Daoy (cell line): ENCODE data around the gene HOMER3. TPM values are rescaled to one million over a fixed set of nuclear protein-coding genes. Genes with fewer than 3 reads are reported as not detected.
"Not testable (repeated sequence)": the region's sequence is repeated elsewhere in the genome, so short reads cannot be mapped to it uniquely, and the experiment has no call there.

Experiments
- DNase-seq: peaks from one replicate; pipeline ENCODE4 v3.0.0-alpha.2; 2015; ENCODE audit warnings: low read depth
- total RNA-seq: library from RNA; depleted of rRNA; stranded (reverse); fragments of >200 nt; shearing (Covaris generic); gene quantifications from 2 replicates; pipeline ENCODE4 v1.2.3, GENCODE V29; 2014

HOMER3 gene
- total RNA-seq, 1 experiment from 2014 or later: 30.8 TPM

DNA sequence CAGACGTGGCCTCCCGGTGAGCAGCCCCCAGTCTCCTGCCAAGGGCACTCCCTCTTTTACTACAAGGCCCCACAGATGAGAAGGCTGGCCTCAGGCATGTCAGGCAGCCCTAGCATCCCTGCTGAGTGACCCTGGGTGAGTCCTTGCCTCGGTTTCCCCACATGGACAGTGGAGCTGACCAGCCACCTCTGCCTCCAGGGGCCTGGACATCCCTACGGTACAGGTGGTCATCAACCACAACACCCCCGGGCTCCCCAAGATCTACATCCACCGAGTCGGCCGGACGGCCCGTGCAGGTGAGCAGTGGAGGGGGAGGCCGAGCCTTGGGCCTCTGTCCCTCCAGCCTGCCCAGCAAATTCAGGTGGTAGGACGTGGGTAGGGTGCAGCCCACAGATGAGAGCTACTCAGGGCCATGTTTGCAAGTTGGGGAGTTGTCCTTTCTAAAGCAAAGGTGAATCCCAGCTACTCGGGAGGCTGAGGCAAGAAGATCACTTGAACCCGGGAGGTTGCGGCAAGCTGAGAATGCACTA is 16.3 kb downstream of the HOMER3 start:
- no peak for DNase-seq

DNA sequence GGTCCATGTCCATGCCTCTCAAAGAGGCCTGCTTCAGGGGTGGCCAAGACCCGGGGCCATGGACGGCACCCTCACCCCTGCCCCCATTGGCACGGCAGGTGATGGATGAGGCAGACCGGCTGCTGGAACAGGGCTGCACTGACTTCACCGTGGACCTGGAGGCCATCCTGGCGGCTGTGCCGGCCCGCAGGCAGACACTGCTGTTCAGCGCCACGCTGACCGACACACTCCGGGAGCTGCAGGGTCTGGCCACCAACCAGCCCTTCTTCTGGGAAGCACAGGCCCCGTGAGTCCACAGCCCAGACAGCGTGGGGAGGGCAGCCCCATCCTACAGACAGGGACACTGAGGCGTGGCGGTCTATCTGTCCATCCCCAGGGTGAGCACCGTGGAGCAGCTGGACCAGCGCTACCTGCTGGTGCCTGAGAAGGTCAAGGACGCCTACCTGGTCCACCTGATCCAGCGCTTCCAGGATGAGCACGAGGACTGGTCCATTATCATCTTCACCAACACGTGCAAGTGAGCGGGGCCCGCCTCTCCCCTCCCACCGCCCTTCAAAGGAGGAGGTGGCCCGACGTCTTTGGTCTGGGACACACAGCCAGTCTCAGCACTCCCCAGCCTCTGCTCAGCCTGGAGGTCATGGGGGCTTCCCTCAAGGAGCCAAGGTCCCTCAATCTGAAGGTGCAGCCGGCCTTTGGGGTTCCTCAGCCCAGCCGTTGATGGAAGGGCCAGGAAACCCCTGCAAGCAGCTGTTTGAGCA is 18.6 kb downstream of the HOMER3 start:
- no peak for DNase-seq

DNA sequence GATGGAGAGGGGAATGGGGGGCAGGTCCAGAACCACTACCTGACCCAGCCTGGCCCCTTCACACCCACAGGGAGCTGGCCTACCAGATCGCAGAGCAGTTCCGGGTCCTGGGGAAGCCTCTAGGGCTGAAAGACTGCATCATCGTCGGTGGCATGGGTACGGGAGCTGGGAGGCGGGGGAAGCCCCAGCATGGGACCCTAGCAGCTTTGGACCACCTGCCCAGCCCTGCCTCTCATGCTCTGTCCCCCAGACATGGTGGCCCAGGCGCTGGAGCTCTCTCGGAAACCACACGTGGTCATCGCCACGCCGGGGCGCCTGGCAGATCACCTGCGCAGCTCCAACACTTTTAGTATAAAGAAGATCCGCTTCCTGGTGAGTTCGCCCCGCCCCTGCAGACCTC is 19.4 kb downstream of the HOMER3 start:
- DNase-seq: no peak

DNA sequence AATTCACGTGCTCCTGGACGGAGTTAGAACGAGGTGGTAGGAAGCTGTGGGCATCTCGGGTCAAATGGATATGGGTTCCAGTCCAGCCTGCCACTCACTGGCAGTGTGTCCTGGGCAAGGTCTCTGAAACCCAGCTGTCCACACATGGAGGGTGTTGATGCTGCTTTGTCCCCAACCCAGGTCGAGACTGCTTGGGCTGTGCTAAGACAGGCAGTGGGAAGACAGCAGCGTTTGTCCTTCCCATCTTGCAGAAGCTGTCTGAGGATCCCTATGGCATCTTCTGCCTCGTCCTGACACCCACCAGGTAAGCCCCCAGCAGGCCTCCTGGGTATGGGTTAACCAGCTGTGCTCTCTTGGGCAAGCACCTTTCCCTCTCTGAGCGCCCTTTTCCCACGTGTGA is 20.6 kb downstream of the HOMER3 start:
- no peak for DNase-seq

DNA sequence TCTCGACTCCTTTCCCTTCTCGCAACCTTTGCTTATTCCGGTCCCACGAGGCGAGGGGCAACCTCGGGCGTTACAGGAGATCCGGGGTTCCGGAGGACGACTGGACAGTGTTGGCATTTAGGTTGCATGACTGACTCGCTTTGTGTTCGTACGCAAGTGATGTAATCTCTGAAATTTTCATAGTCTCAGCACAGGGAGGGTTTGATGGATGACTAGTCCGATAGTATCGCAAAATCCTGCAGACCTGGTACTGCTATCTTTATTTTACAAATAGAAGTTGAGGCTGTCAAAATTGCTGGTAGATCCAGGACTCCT is 21.2 kb downstream of the HOMER3 start:
- DNase-seq: no peak

DNA sequence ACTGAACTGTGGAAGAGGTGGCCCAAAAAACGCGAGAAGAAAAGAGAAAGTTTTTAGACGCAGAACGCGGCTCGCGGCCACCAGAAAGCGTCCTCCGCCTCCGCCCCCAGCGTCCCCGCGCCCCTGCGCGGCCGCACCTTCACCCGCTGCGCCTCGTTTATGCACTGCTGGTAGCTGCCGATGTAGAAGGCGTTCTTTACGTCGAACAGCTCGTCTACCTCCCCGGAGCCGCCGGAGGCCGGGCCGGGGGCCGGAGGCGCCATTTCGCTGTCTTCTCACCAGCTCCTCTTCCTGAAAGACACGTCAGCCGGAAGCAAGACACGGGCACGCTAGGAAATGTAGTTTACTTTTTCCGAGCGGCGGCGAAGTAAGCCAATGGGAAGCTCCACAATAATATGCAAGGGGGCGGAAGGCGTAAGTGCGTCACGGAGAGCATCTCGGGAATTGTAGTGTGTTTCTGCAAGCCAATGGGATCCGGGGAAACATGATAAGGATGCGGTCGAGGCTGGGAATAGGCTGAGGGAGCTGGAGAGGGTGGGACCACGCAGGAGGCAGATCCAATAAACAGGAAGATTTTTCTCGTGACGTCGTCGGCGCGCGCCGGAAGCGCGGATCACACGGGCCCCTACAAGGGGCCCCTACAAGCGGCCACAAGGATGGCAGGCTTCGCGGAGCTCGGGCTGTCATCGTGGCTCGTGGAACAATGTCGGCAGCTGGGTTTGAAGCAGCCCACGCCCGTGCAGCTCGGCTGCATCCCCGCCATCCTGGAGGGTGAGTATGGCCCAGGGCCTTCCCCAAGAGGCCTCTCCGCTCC is 21.7 kb downstream of the HOMER3 start, which contains the start of the genes COPE and DDX49:
Gene COPE, minus strand, starts transcription at position 302 of the 814 bp plus-strand sequence. Its CDS starts 39 bp downstream, at position 263.
Gene DDX49, plus strand, starts transcription at position 630 of the 814 bp plus-strand sequence. Its CDS starts 27 bp downstream, at position 657.
- DNase-seq: peak; percentile 100

DNA sequence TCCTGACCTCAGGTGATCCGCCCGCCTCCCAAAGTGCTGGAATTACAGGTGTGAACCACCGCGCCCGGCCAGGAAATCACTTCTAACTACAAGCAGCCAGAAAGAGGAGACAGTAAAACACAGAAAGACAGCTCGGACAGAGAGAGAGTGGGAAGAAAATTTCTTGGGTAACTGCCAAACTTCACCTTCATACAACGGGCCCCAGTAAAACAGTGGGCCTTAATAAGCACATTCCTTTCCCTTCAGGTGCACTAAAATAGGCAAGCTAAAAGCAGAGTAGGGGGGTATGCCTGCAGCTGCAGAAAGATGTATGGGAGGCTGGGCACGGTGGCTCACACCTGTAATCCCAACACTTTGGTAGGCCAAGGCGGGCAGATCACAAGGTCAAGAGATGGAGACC is 23.4 kb downstream of the HOMER3 start:
- DNase-seq: not testable (repeated sequence)

DNA sequence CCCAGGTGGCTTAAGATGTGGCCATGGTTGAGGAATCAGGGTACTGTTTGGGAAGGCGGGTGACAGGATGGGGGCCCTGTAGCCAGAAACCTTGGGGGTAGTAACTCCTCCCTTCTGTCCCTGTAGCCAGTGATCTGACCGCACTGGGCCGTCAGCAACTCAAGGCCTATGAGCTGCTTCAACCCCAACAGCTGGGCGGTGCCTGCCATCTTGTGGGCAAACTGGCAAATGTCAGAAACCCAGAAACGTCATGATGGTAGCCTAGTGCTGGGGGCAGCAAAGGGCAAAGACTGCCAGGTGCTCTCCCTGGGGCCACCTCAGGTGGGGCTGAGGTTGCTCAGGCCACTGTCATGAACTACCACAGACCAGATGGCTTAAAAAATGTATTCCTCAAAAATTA is 25.4 kb downstream of the HOMER3 start:
- peak; percentile 52 for DNase-seq

DNA sequence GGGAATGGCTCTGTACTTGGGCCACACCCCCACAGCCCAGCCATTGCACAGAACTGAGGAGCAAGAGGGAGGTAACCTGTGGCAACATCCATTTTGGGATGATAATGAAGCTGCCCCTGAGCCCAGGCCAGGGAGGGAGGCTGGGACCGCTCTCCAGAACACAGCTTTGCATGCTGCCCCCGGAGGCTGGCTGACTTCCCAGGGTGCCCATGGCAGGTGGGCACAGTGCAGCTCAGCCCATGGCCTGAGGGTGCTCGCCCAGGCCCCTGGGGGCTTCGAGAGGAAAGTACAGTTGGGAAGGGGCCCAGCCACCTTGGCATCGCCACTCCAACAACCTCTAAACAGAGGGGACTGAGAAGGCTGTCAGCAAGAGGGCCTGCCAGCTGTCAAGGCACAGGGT is 27.6 kb downstream of the HOMER3 start:
- no peak for DNase-seq

DNA sequence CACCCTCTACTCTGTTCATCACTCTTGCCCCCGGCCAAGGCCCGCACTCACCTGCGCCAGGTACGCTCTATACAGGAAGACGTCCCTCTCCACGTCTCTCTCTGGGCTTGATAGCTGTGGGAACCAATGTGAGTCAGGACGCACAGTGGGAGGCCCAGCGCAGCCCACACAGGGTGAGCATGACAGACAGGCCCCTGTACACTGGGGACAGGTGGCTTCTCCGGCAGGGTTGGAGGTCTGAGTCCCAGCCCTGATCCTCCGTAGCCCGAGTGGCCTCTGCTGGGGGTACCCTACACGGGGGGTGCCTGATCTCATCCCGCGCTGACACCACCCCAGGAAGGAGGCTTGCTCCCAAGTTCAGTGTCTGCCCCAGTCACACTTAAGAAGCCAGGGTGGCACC is 28.1 kb downstream of the HOMER3 start:
- DNase-seq: no peak

DNA sequence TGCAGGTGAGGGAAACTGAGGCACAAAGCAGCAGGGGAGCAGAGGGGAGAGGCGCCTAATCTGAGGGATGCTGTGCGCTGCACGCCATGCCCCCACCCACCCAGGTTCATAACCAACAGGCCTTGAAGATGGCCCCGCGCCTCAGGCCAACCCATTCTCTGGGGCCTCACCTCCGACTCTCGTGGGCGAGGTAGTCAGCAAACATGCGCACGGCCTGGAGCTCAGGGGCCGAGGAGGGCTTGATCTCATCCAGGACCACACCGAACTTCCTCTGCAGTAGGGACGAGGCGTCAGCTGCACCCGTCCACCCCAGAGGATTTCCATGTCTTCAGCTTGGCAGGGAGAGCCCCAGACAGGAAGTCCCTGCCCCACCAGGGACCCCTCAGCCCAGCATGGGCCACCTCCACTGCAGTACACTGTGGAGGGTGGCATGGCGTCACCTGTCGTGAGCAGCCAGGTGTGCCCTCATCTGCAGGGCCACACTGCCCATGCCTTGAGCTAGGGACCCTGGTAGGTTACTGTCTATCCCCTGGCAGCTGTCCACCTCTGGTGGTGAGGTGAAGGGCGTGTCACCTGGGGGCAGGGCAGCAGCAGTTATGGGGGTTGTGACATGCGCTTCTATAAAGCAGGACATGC is 30.1 kb downstream of the HOMER3 start:
- DNase-seq: no peak

DNA sequence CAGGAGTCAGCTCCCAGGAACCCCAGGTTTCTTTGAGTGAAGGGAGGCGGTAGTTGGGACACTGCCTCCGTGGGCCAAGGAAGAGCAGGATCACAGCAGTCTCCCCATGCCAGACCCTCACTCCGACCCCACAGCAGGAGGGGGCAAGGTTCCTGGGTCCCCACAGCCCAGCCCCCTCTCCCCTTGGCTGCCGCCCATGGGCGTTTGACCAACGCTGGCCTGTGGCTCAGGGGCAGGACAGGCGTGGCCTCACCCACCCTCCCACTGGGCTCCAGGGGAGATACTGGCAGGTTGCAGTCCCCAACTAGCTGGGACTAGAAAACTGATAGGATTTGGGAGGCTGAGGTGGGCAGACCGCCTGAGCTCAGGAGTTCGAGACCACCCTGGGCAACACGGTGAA is 31.0 kb downstream of the HOMER3 start:
- no peak for DNase-seq

DNA sequence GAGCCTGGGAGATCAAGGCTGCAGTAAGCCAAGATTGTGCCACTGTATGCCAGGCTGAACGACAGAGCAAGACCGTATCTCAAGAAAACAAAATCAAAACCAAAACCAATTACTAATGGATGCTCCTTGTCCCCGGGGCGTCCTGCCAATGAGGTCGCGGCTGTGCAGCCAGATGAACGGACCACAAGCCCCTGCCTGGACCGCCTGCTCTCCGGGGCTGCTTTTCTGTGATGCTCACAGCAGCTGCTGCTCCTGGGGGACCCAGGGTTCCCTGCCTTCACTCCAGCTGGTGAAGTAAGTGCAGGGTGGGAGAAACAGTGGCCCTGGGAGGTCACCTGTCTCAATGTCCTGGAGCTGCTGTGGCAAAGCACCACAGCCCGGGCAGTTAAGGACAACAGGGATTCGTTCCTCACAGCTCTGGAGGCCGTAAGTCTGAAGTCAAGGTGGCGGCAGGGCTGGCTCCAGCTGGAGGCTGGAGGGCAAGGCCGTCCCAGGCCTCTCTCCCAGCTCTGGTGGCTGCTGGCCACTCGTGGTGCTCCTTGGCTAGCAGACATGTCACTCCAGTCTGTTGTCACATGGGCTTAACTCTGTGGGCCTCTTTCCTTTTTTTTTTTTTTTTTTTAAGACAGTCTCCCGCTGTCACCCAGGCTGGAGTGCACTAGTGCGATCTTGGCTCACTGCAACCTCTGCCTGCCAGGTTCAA is 31.9 kb downstream of the HOMER3 start:
- no peak for DNase-seq

DNA sequence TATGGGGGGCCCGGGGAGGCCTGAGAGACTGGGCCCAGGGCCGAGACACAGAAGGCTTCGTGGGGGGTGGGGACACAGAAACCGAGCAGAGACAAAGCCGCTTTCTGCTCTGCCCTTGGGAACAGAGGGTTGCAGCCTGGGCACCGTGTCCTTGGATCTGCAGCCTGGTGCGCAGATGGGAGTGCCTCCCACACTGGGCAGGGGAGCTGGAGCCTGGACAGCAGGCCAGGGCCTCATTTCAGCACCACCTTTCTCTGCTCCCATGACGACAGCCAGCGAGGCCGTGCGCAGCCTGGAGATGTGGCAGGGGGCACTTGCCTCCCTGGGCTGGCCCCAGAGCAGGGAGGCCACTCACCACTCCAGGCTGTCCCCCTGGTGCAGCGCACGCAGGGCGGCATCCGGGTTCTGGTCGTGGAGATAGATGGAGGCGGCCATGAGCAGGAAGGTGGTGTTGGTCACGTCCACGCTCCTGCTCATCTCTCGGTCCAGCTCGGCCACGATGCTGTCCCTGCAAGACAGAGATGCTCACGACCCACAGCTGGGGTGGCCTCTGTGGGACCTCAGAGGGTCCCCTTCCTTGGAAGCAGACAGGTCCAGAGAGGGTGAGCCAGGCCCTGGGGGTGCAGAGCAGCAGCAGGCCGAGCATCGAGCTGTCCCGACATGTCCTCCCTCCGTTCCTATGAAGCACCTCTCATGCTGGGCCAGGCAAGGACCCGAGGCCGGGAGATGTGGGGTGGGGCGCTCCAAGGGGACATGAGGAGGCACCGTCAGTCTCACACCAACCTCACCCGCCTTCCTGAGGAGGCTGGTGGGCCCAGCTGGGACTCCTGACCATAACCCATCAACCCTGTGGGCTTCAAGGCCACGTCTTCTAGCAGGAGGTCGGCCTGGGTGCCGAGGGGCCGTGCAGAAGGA is 34.2 kb downstream of the HOMER3 start:
- DNase-seq: peak; percentile 2

DNA sequence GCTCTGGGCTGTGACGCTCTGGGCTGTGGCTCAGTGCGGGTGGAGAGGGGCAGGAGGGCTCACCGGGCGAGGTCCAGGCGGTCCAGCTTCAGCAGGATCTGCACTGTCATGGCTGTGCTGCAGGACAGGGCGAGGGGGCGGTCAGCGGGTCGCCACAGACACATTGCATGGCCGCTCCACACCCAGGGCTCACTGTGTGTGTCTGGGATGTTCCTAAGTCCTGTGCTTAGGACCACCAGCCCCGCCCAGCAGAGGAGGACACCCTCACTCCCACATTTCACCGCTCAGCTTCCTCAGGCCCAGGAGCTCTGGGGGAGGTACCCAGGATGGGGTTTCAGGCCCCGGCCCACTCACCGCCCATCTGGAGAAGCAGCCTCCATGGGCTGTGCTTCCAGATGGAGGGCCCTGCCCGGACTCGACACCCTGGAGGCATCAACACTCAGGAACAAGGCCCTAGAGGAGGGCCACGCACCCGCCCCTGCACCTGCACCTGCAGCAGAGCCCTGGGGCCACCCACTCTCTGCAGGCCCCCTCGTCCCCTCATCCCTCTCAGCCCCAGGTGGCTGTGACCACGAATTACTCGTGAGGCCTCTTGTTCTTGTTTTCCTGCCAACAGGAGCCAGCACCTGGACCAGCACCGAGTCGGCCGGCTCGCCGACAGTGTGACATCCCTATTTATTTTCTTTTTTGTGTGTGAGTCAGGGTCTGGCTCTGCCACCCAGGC is 35.3 kb downstream of the HOMER3 start:
- peak; percentile 5 for DNase-seq

DNA sequence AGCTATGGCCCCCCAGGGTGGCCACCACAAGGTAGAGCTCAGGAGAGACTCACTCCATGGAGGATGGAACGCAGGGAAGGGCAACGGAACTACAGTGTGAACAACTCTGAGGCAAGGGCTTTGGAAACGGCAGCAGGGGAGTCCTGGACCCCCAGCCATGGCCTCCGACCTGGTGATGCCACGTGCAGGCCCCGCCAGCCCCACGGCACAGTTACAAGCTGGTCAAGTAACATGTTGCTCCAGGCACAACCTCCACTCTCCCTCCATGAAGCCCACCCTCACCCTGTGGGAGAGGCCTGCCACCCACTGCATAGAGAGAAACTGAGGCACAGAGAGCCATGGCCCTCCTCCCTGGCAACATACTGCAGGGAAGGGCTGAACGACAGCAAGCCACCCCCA is 36.0 kb downstream of the HOMER3 start:
- no peak for DNase-seq

DNA sequence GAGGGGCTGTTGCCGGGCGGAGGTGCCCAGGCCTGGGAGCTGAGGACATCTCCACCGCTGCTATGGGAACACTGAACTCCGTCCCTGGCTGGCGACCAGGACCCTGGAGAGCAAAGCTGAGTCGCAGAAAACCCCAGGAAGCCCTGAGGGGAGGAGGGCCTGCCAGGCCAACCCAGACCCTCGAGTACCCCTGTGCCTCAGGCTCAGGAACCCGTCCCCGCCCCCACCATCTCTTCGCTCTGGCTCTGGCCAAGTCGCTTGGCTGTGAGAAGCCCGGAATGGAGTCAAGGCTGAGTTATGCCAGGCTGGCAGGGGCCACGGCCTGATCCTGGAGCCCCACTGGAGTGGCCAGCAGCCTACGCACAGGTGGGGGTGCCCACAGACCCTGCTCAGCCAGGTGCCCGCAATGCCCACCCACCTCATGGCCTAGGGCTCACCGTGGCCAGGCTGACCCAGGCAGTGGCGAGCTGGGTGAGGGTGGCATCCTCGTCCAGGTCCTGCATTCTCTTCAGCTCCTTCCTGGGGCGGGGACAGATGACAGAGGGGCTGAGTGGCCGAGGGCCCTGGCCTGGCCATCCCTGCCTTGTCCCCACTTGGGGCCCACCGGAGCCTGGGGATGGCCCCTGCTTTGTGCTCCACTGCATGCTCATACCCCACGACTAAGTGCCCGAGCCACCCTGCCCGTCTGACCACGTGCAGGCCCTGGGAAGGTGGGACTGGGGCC is 36.5 kb downstream of the HOMER3 start:
- peak; percentile 2 for DNase-seq

DNA sequence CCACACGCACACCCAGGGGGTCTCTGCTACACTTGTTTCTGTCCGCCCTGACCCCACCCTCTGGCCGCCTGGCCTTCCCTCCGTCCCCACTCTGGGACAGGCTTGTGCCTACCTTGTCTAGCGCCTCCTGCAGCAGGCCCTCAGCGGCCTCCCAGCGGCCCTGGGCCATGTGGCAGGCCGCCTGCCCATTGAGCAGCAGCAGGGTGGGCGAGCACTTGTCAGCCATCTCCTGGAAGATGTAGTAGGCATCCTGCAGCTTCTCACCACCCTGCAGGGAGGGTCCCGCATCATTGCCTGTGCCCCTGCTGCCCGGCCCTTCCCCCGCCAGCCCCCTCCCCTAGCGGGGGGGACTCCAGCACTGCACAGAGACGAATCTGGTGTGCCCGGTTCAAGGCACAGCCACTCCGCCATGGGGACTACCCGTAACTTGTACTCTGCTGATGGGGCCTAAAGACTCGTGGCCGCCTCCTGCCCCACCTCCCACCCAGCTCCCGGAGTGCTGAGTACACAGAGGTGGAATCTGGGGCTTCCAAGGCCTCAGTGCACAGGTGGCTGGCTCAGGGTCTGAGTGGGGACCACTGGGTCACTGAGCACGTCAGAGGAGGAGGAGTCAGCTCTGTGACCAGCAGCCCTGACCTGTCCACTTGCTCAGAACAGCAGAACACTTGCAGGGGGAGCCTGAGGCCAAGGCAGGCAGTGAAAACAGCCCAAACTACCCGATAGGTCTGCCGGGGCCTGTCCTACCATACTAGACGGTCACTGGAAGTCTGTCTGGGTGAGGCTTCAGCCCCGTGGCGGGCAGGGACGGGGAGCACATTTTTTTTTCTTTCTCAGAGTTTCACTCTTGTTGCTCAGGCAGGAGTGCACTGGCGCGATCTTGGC is 37.6 kb downstream of the HOMER3 start:
- peak; percentile 3 for DNase-seq
